ENCODE data around the gene TSKS.

The TSKS gene

DNA sequence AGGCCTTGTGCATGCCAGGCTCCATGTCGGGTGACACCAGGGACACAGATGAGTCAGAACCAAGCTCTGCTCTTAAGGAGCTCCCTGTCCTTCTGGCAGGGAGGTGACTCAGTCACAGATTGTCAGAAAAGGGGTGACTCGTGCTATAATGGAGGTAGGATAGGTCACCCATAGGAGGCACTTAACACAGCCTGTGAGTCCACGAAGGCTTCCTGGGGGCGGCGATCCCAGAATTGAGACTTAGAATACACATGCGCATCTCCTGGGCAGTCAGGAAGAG is 30.4 kb upstream of the TSKS start:
- TF ChIP-seq, protein P1, sequence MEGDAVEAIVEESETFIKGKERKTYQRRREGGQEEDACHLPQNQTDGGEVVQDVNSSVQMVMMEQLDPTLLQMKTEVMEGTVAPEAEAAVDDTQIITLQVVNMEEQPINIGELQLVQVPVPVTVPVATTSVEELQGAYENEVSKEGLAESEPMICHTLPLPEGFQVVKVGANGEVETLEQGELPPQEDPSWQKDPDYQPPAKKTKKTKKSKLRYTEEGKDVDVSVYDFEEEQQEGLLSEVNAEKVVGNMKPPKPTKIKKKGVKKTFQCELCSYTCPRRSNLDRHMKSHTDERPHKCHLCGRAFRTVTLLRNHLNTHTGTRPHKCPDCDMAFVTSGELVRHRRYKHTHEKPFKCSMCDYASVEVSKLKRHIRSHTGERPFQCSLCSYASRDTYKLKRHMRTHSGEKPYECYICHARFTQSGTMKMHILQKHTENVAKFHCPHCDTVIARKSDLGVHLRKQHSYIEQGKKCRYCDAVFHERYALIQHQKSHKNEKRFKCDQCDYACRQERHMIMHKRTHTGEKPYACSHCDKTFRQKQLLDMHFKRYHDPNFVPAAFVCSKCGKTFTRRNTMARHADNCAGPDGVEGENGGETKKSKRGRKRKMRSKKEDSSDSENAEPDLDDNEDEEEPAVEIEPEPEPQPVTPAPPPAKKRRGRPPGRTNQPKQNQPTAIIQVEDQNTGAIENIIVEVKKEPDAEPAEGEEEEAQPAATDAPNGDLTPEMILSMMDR (IDR thresholded peaks at IDR 0.05; ENCODE audit: borderline replicate concordance, insufficient read depth, low read depth, low read length): no peak
- H3K4me3 ChIP-seq (ENCODE audit: low read depth, low read length): no peak overlapping the region

DNA sequence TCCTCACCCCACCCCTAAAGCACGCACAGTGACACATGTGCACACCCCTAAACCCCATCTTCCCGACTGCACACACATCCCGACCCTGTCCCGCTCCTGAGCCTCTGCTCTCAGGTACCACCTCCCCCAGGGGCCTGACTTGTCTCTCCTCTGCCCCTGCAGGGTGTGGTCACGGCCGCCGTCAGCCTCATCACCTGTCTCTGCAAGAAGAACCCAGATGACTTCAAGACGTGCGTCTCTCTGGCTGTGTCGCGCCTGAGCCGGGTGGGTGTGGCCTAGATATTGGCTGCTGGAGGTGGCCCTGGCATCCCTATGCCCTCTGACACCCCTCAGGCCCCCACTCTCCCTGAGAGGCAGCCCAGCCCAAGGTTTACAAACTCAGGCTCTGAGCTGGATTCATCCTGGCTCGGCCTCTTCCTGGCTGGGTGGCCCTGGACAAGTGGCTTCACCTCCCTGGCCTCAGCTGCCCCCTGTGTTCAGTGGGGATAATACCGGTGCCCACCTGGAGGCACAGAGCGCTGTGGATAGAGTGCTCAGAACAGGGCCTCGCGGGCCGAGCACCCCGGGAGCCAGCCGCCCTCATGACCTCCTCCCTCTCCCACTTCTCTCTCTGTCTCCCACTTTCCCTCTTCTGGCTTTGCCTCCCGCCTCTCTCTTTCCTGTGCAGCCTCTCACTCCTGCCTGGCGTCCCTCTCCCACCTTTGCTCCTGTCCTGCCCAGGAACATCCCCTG is 29.9 kb upstream of the TSKS start:
- no peak overlapping the region for H3K4me3 ChIP-seq (ENCODE audit: low read depth, low read length)
- TF ChIP-seq, protein P1 (IDR thresholded peaks at IDR 0.05; ENCODE audit: borderline replicate concordance, insufficient read depth, low read depth, low read length): no peak

DNA sequence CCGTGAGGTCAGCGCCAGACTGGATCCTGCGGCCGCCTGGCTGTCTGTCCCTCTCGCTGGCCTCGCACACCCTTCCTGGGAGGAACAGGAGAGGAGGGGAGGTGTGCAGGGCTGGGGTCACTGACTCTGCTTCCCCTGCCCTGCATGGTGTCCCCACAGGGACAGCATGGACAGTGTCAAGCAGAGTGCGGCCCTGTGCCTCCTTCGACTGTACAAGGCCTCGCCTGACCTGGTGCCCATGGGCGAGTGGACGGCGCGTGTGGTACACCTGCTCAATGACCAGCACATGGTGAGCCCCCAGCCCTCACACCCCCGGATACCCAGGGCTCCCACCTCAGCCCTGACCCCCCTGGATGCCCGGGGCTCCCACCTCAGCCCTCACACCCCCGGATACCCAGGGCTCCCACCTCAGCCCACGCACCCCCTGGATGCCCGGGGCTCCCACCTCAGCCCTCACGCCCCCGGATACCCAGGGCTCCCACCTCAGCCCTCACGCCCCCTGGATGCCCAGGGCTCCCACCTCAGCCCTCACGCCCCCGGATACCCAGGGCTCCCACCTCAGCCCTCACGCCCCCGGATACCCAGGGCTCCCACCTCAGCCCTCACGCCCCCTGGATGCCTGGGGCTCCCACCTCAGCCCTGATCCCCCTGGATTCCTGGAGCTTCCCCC is 28.8 kb upstream of the TSKS start:
- TF ChIP-seq, protein P1 (IDR thresholded peaks at IDR 0.05; ENCODE audit: borderline replicate concordance, insufficient read depth, low read depth, low read length): no peak
- H3K4me3 ChIP-seq (ENCODE audit: low read depth, low read length): no peak overlapping the region

DNA sequence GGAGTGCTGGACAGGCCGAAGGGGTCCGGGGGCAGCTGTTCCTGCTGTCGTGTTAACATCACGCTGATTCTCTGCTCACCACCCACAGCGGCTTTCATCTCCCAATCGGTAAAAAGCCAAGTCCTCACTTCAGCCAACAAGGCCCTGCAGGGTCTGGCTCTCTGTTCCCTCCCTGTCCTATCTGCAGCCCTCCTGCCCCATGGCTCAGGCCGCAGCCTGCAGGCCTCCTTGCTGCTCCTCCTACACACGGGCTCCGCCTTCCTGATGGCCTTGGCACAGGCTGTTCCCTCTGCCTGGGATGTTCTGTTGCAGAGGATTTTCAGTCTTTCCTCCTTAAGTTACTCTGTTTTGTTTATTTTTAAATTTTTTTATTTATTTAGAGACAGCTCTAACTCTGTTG is 27.8 kb upstream of the TSKS start:
- TF ChIP-seq, protein P1 (IDR thresholded peaks at IDR 0.05; ENCODE audit: borderline replicate concordance, insufficient read depth, low read depth, low read length): no peak
- H3K4me3 ChIP-seq (ENCODE audit: low read depth, low read length): no peak overlapping the region

DNA sequence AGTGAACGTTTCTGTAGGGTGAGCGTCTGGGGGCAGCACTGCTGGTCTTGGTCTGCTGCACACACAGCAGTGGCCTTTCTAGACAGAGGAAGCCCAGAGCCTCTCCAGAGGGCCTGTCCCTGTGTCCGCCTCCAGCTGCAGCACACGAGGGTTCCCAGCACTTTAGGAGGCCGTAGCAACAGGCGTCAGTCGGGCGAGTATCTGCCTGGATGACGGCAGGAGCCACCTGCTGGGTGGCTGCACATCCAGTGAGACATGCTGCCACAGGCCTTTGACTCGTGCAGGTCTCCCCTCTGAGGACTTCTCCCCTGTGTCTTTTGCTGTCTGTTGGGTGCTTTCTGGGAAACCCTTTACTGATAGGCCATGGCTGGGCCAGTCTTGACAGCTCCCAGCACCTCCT is 25.8 kb upstream of the TSKS start:
- no peak overlapping the region for H3K4me3 ChIP-seq (ENCODE audit: low read depth, low read length)
- TF ChIP-seq, protein P1 (IDR thresholded peaks at IDR 0.05; ENCODE audit: borderline replicate concordance, insufficient read depth, low read depth, low read length): no peak

DNA sequence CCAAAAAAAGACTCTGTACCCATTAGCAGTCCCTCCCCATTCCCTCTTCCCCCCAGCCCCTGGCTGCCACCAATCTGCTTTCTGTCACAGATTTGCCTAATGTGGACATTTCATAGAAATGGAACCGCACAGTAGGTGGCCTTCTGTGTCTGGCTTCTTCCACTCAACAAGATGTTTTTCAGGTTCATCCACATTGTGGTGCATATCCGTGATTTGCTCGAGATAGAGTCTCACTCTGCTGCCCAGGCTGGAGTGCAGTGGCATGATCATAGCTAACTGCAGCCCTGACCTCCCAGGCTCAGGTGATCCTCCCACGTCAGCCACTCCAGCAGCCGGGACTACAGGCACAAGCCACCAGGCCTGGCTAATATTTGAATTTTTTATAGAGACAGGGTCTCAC is 24.6 kb upstream of the TSKS start:
- TF ChIP-seq, protein P1 (IDR thresholded peaks at IDR 0.05; ENCODE audit: borderline replicate concordance, insufficient read depth, low read depth, low read length): no peak
- no peak overlapping the region for H3K4me3 ChIP-seq (ENCODE audit: low read depth, low read length)

DNA sequence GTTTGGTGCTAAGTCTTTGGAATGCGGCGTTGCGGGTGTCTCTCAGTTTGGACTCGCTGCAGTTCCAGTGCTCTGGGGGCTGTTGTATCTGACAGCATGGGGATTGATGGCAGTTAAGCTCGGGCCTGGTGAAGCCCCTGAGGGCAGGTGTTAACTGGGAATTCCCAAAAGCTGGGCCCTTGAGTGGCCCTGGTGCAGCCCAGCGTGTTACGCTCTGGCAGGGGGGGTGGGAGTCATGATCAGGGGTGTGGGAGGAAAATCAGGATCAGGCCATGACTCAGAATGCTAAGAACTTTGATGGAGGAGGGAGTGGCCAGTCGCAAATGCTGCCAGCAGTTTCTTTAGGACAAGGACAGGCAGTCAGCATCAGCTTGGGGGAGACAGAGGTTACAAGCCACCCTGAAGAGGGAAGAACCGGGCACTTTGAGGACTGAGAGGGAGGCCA is 23.3 kb upstream of the TSKS start:
- TF ChIP-seq, protein P1 (IDR thresholded peaks at IDR 0.05; ENCODE audit: borderline replicate concordance, insufficient read depth, low read depth, low read length): no peak
- no peak overlapping the region for H3K4me3 ChIP-seq (ENCODE audit: low read depth, low read length)

Data from GM12875 (cell line).